Panc1 (cell line): Measurements from ENCODE around the gene SDC1. TPM values are rescaled to one million over a fixed set of nuclear protein-coding genes. Genes with fewer than 3 reads are reported as not detected.

Experiments
- ATAC-seq: fragments of 200-7000 bp; cut with Tn5 transposase; 2 replicates; pipeline ENCODE4 v1.9.1; 2020; ENCODE audit warnings: mild to moderate bottlenecking, moderate library complexity
- BruUV-seq: library from RNA; stranded (reverse); fragments of 400-500 nt; replicated peaks from 2 replicates; lab custom pipeline; 2021; lab: Mats Ljungman, UMichigan
- CTCF ChIA-PET: fragments of 300-600 bp; sonication (Branson Sonifier 250); formaldehyde crosslinking; loops from one replicate; lab custom pipeline; 2022; ENCODE audit warnings: antibody characterized with exemption; lab: Charles Lee
- POLR2A ChIA-PET: fragments of 300-600 bp; sonication (Branson Sonifier 250); formaldehyde crosslinking; loops from one replicate; lab custom pipeline; 2022; ENCODE audit warnings: antibody characterized with exemption; lab: Charles Lee
- DNase-seq: peaks from one replicate; pipeline ENCODE4 v3.0.0-alpha.2; 2010; ENCODE audit warnings: low read depth, low spot score
- H3K27ac ChIP-seq: 2 replicates; pipeline ENCODE4 v1.5.1; 2011; ENCODE audit warnings: mild to moderate bottlenecking, low read length, inconsistent platforms
- H3K27me3 ChIP-seq: fragments of 200-500 bp; sonication (Bioruptor generic); 2 replicates; pipeline ENCODE4 v1.6.0; 2014; ENCODE audit warnings: low read length, inconsistent platforms; ENCODE audit not compliant: control insufficient read depth, insufficient read depth
- H3K36me3 ChIP-seq: fragments of 200-500 bp; sonication (Bioruptor generic); 2 replicates; pipeline ENCODE4 v1.5.1; 2014; ENCODE audit warnings: inconsistent platforms, mild to moderate bottlenecking, low read length, moderate library complexity; ENCODE audit not compliant: control insufficient read depth, insufficient read depth
- H3K4me1 ChIP-seq: 2 replicates; pipeline ENCODE4 v1.5.1; 2011; ENCODE audit warnings: inconsistent platforms, mild to moderate bottlenecking, low read length, moderate library complexity; ENCODE audit not compliant: control insufficient read depth, insufficient read depth
- H3K4me3 ChIP-seq, 2 experiments: 2 replicates each; pipeline ENCODE4 v1.5.1; 2011 to 2012; ENCODE audit warnings: low read depth in 2 of 2, low read length in 2 of 2, mild to moderate bottlenecking in 2 of 2, inconsistent platforms in 1 of 2, moderate library complexity in 1 of 2
- H3K9me3 ChIP-seq: fragments of 200-500 bp; sonication (Bioruptor generic); 2 replicates; pipeline ENCODE4 v1.5.1; 2014; ENCODE audit warnings: low read depth, mild to moderate bottlenecking, inconsistent platforms, low read length, moderate library complexity; ENCODE audit not compliant: control insufficient read depth, insufficient read depth
- POLR2AphosphoS5 ChIP-seq: IDR thresholded peaks from 2 replicates; pipeline ENCODE4 v1.6.1; 2012; ENCODE audit warnings: mild to moderate bottlenecking, low read depth, low read length, moderate library complexity
- SIN3A ChIP-seq: IDR thresholded peaks from 2 replicates; pipeline ENCODE4 v1.6.1; 2012; ENCODE audit warnings: low read depth, mild to moderate bottlenecking, low read length, moderate library complexity, borderline replicate concordance; ENCODE audit not compliant: insufficient read depth
- TCF7L2 ChIP-seq: IDR thresholded peaks from 2 replicates; pipeline ENCODE4 v1.6.1; 2011; ENCODE audit warnings: mild to moderate bottlenecking, low read depth, low read length, inconsistent platforms
- in situ Hi-C: cut with HindIII; loops from 2 replicates; pipeline ENCODE4 v1.10.0; 2016; ENCODE audit warnings: low sequenced_read_pairs, low pct_unique_long_range_greater_than_20kb
- intact Hi-C: fragments of 100-400 bp; cut with micrococcal nuclease; formaldehyde crosslinking; loops from one replicate; pipeline ENCODE4 v1.10.0; 2022; ENCODE audit not compliant: unreplicated experiment
- total RNA-seq: library from RNA; stranded (reverse); gene quantifications from one replicate; pipeline ENCODE4 v1.2.1, GENCODE V29; 2021; ENCODE audit not compliant: unreplicated experiment
- TF ChIP-seq, protein P1 (sequence below), 2 experiments: IDR thresholded peaks; 2 replicates each; pipeline ENCODE4 v1.6.1; 2011 to 2012; ENCODE audit warnings: low read depth in 2 of 2, control low read depth in 1 of 2, low read length in 1 of 2, mild to moderate bottlenecking in 1 of 2, moderate library complexity in 1 of 2; ENCODE audit not compliant: insufficient read depth in 1 of 2
- TF ChIP-seq, protein P2 (sequence below): fragments of 450-650 bp; IDR thresholded peaks from 2 replicates; pipeline ENCODE4 v1.5.1; 2017; ENCODE audit warnings: mild to moderate bottlenecking

SDC1 gene
- total RNA-seq, 1 experiment from 2014 or later: 93.0 TPM

DNA sequence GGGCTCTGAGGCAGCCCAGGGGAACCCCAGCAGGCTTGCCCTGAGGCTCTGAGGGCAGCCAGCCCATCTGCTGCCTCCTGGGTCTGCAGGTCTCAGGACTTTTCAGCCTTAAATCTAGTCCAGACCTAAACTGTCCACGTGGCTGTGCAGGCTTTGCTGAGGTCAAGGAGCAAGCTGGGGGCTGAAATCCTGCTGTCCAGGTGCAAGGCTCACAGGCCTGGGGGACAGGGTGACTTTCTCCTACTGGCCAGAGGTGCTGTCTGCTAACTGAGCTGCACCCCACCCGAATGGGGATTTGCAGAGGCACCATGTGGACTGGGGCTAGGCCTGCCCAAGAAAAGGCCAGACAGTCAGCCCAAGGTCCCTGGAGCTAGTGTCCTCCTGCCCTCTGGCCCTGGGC lies 32.1 kb downstream of the SDC1 start:
- ChIA-PET CTCF (no interaction called here), POLR2A (no interaction called here)
- TF ChIP-seq POLR2AphosphoS5: no peak
- no peak for TF ChIP-seq SIN3A
- TF ChIP-seq, protein P1, sequence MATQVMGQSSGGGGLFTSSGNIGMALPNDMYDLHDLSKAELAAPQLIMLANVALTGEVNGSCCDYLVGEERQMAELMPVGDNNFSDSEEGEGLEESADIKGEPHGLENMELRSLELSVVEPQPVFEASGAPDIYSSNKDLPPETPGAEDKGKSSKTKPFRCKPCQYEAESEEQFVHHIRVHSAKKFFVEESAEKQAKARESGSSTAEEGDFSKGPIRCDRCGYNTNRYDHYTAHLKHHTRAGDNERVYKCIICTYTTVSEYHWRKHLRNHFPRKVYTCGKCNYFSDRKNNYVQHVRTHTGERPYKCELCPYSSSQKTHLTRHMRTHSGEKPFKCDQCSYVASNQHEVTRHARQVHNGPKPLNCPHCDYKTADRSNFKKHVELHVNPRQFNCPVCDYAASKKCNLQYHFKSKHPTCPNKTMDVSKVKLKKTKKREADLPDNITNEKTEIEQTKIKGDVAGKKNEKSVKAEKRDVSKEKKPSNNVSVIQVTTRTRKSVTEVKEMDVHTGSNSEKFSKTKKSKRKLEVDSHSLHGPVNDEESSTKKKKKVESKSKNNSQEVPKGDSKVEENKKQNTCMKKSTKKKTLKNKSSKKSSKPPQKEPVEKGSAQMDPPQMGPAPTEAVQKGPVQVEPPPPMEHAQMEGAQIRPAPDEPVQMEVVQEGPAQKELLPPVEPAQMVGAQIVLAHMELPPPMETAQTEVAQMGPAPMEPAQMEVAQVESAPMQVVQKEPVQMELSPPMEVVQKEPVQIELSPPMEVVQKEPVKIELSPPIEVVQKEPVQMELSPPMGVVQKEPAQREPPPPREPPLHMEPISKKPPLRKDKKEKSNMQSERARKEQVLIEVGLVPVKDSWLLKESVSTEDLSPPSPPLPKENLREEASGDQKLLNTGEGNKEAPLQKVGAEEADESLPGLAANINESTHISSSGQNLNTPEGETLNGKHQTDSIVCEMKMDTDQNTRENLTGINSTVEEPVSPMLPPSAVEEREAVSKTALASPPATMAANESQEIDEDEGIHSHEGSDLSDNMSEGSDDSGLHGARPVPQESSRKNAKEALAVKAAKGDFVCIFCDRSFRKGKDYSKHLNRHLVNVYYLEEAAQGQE (IDR thresholded peaks at IDR 0.05; ENCODE audit: insufficient read depth in 1 of 2, low read depth in 2 of 2, low read length in 1 of 2): no peak
- no peak for TF ChIP-seq TCF7L2
- TF ChIP-seq, protein P2, sequence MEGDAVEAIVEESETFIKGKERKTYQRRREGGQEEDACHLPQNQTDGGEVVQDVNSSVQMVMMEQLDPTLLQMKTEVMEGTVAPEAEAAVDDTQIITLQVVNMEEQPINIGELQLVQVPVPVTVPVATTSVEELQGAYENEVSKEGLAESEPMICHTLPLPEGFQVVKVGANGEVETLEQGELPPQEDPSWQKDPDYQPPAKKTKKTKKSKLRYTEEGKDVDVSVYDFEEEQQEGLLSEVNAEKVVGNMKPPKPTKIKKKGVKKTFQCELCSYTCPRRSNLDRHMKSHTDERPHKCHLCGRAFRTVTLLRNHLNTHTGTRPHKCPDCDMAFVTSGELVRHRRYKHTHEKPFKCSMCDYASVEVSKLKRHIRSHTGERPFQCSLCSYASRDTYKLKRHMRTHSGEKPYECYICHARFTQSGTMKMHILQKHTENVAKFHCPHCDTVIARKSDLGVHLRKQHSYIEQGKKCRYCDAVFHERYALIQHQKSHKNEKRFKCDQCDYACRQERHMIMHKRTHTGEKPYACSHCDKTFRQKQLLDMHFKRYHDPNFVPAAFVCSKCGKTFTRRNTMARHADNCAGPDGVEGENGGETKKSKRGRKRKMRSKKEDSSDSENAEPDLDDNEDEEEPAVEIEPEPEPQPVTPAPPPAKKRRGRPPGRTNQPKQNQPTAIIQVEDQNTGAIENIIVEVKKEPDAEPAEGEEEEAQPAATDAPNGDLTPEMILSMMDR: no peak
- H3K36me3 ChIP-seq: no peaks in the 10 kb centered on the region
- no peaks in the 10 kb centered on the region for H3K27me3 ChIP-seq
- intact Hi-C loops: no loop called here
- ATAC-seq: no peak
- no peak overlapping the region for H3K27ac ChIP-seq
- H3K4me1 ChIP-seq: no peaks in the 10 kb centered on the region
- no peak overlapping the region for H3K4me3 ChIP-seq
- H3K9me3 ChIP-seq: no peaks in the 10 kb centered on the region
- DNase-seq: no peak
- no TSS peak for BruUV-seq
- in situ Hi-C loops: no loop called here

DNA sequence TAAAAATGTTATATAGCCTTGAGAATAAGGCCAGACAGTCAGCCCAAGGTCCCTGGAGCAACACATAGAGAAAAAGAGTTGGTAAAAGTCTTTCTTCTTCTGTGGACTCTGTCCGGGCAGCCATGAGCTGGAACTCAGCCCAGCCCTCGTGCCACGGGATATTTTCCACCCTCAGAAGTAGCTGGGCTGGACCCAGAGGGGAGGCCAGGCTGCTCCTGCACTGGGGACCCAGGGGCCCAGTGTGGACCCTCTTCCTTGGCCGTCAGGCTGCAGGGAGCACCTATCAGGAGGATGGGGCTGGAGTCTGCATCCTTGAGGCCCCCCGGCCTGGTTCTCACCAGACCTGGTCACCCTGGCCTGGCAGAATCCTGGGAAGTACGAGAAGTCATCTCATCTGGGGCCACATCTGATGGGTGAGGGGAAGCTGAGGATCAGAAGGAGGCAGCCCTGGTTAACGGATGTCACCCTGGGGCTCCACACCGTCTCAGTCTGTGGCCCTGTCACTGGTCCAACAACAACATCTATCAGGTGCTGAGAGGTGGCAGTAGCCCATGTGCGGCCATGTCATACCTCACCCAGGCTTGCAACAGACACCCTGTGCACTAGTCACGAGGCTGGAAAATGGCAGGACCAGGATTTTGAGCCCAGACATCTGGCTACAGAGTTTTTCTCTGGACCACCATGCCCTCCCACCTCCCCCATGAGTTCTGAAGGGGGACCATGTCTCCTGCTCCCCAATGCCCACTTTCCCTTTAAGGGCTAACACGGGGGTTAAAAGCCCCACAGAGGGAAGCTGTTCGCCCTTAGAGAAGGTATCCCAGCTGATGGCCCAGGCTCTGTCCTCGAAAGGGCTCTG lies 33.0 kb downstream of the SDC1 start:
- CTCF ChIA-PET: no interaction called here

More for the DNA sequence above, 33.0 kb downstream of the SDC1 start:
- H3K9me3 ChIP-seq: no peaks in the 10 kb centered on the region
- intact Hi-C loops: no loop called here
- H3K27ac ChIP-seq: no peak overlapping the region
- BruUV-seq: no TSS peak
- no peak overlapping the region for H3K4me3 ChIP-seq
- H3K36me3 ChIP-seq: no peaks in the 10 kb centered on the region
- no peaks in the 10 kb centered on the region for H3K27me3 ChIP-seq
- POLR2A ChIA-PET: no interaction called here
- DNase-seq (no peak), ATAC-seq (no peak)
- in situ Hi-C loops: no loop called here
- no peaks in the 10 kb centered on the region; the same call in 1 of the 2 replicates for H3K4me1 ChIP-seq
- TF ChIP-seq, protein P2: no peak
- TF ChIP-seq TCF7L2 (no peak), SIN3A (no peak), POLR2AphosphoS5 (no peak)
